HFF-Myc (cell line): ENCODE measurements around the gene EXOC4.

Experiments used
- DNase-seq: peaks from one replicate; pipeline ENCODE4 v3.0.0-alpha.2; 2011; ENCODE audit warnings: low read depth; ENCODE audit errors: extremely low read depth
- H3K4me3 ChIP-seq: replicated peaks from 2 replicates; pipeline ENCODE4 v1.5.1; 2011; ENCODE audit warnings: low read depth, mild to moderate bottlenecking, control low read depth, low read length
- TF ChIP-seq, protein P1 (sequence below): IDR thresholded peaks from 2 replicates; pipeline ENCODE4 v1.5.1; 2012; ENCODE audit warnings: mild to moderate bottlenecking, low read depth, low read length, control low read depth; ENCODE audit errors: missing control alignments

EXOC4 gene

DNA sequence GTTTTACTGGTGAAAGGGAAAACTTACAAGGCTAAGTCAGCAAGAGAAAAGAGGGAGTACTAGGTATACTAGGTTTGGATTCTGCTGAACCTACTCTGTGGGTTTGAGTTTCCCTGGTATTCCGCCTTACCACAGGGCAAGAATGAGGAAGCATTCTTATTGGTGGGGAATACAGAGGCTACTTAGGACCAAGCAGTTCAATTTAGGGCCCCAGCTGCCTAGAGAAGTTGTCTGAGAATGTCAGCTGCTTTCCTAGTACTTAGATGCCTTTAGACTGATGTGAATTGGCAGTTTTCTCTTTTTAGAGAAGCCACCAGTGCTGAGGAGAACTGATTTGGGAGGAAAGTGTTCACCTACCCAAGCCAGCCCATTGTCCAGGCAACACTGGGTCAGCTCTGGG lies 465.3 kb downstream of the EXOC4 start:
- DNase-seq, result no peak
- no peak overlapping the region for H3K4me3 ChIP-seq
- TF ChIP-seq, protein P1, sequence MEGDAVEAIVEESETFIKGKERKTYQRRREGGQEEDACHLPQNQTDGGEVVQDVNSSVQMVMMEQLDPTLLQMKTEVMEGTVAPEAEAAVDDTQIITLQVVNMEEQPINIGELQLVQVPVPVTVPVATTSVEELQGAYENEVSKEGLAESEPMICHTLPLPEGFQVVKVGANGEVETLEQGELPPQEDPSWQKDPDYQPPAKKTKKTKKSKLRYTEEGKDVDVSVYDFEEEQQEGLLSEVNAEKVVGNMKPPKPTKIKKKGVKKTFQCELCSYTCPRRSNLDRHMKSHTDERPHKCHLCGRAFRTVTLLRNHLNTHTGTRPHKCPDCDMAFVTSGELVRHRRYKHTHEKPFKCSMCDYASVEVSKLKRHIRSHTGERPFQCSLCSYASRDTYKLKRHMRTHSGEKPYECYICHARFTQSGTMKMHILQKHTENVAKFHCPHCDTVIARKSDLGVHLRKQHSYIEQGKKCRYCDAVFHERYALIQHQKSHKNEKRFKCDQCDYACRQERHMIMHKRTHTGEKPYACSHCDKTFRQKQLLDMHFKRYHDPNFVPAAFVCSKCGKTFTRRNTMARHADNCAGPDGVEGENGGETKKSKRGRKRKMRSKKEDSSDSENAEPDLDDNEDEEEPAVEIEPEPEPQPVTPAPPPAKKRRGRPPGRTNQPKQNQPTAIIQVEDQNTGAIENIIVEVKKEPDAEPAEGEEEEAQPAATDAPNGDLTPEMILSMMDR, result no peak

- DNase-seq, result no peak
- no peak overlapping the region for H3K4me3 ChIP-seq
- TF ChIP-seq, protein P1, result no peak
These were observed 470.2 kb downstream of the EXOC4 start for GRCh38 chr7:133723044-133723443.

- no peak overlapping the region for H3K4me3 ChIP-seq
- no peak for DNase-seq
- TF ChIP-seq, protein P1, result no peak
These were observed 471.3 kb downstream of the EXOC4 start for GRCh38 chr7:133724148-133724547.

- DNase-seq, result no peak
- TF ChIP-seq, protein P1, result no peak
- H3K4me3 ChIP-seq, result no peak overlapping the region
These were observed 471.8 kb downstream of the EXOC4 start for GRCh38 chr7:133724694-133725093.

- DNase-seq, result no peak
- TF ChIP-seq, protein P1, result no peak
- no peak overlapping the region for H3K4me3 ChIP-seq
These were observed 474.8 kb downstream of the EXOC4 start for GRCh38 chr7:133727476-133728214.

- DNase-seq, result no peak
These were observed 477.5 kb downstream of the EXOC4 start for GRCh38 chr7:133730360-133730759.

More at GRCh38 chr7:133730360-133730759, 477.5 kb downstream of the EXOC4 start:
- no peak overlapping the region for H3K4me3 ChIP-seq
- TF ChIP-seq, protein P1, result no peak
